Activated CD4-positive, alpha-beta T cell treated with anti-CD3 and anti-CD28 coated beads, Interleukin-2, amount 10 ng/mL, durations not matched to agents 24 days and 14 days (primary cell): Measurements from ENCODE around the gene RNF126. TPM values are rescaled to one million over a fixed set of nuclear protein-coding genes. Genes with fewer than 3 reads are reported as not detected.
"Not testable (repeated sequence)": the region's sequence is repeated elsewhere in the genome, so short reads cannot be mapped to it uniquely, and the experiment has no call there.

Experiments used
- DNase-seq: peaks from one replicate; pipeline ENCODE4 v3.0.0; 2022
- H3K27ac Mint-ChIP-seq: one replicate; pipeline ENCODE4 v1.8.0; 2022; ENCODE audit warnings: mild to moderate bottlenecking, mixed read lengths
- H3K27me3 Mint-ChIP-seq: one replicate; pipeline ENCODE4 v1.8.0; 2022; ENCODE audit warnings: mixed read lengths
- H3K36me3 Mint-ChIP-seq: one replicate; pipeline ENCODE4 v1.8.0; 2022; ENCODE audit warnings: low read depth, mild to moderate bottlenecking, mixed read lengths
- H3K4me1 Mint-ChIP-seq: one replicate; pipeline ENCODE4 v1.8.0; 2021; ENCODE audit warnings: mixed read lengths
- H3K4me3 Mint-ChIP-seq: one replicate; pipeline ENCODE4 v1.8.0; 2022; ENCODE audit warnings: mild to moderate bottlenecking, moderate library complexity, mixed read lengths
- H3K9me3 Mint-ChIP-seq: one replicate; pipeline ENCODE4 v1.8.0; 2021; ENCODE audit warnings: mixed read lengths
- intact Hi-C: fragments of 100-400 bp; cut with micrococcal nuclease; formaldehyde crosslinking; loops from one replicate; pipeline ENCODE4 v1.15.1; 2023
- total RNA-seq: library from RNA; stranded (reverse); gene quantifications from 2 replicates; pipeline ENCODE4 v1.2.3, GENCODE V29; 2022

Gene RNF126
- 109 and 110 TPM in 2 replicates for total RNA-seq

DNA sequence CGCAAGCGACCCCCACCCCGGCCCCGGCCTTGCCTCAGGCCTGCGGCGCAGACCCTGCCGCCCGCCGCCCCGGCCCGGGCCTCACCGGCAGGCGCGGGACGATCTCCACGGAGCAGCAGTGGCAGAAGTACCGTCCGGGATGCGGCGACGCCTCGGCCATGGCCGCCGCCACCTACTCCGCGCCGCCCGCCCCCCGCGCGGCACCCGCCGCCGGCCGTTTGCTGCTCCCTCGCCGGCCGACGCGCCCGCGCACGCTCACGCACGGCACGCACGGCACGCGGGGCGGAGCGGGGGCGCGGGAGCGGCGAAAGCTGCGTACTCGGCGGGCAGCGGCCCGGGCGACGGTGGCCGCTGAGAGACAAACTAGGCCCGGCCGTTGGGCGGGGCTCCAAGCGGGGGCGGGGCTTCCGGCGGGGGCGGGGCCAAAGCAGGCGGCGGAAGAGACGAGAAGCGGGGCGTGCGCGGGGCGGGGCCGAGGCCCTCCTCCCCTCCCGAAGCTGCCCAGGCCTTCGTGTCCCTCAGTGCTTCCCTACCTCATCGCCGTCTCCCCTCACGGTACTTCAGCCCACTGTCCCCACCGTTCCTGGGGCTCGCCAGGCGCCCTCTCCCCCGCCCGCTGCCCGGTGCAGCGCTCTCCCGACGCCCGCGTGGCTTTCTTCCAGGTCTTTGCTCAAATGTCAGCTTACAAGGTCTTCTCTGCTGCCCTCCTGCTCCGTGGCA is at the start of gene RNF126:
TSS of gene RNF126 (minus strand) at position 253 of the 720 bp plus-strand sequence. CDS start at position 160, 93 bp downstream.
- H3K4me3 Mint-ChIP-seq: peak within 1 kb of the TSS; percentile 94
- H3K4me1 Mint-ChIP-seq: peaks cover 20% of the 10 kb centered on the region
- H3K9me3 Mint-ChIP-seq: no peaks in the 10 kb centered on the region
- peak; percentile 96 for DNase-seq
- H3K27ac Mint-ChIP-seq: peak within 1 kb of the TSS; percentile 93
- intact Hi-C loops: loop anchor here (1.0 kb wide), 5 partner anchors 17 to 134 kb away; partner anchors contain the start of genes BSG, POLRMT and PTBP1
- peaks cover 15% of the 10 kb centered on the region for H3K36me3 Mint-ChIP-seq
- peaks cover 2% of the 10 kb centered on the region for H3K27me3 Mint-ChIP-seq

DNA sequence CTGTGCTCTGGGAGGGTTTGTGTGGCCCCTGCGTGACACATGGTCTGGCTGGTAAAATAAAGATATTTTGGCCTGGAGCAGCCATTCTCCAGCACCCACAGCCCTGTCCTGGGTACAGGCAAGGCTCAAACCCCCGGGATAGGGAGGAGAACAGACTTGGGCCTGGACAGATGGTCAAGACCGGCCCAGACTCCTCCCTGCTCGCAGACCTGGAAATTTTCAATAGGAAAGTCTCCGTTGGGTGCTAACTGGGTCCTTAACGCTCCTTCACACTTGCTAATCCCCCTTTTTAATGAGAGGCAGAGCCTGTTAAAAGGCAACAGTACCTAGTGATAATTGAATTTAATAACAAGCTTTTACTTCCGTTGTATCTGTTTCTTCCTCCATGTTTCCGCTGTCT is 48.2 kb upstream of the RNF126 start:
- intact Hi-C loops: no loop called here
- no peak for DNase-seq
- H3K27me3 Mint-ChIP-seq: peaks cover 22% of the 10 kb centered on the region
- no peaks in the 10 kb centered on the region for H3K36me3 Mint-ChIP-seq
- H3K4me1 Mint-ChIP-seq: no peaks in the 10 kb centered on the region
- H3K4me3 Mint-ChIP-seq: no peak overlapping the region
- H3K9me3 Mint-ChIP-seq: peaks cover 5% of the 10 kb centered on the region
- no peak overlapping the region for H3K27ac Mint-ChIP-seq

DNA sequence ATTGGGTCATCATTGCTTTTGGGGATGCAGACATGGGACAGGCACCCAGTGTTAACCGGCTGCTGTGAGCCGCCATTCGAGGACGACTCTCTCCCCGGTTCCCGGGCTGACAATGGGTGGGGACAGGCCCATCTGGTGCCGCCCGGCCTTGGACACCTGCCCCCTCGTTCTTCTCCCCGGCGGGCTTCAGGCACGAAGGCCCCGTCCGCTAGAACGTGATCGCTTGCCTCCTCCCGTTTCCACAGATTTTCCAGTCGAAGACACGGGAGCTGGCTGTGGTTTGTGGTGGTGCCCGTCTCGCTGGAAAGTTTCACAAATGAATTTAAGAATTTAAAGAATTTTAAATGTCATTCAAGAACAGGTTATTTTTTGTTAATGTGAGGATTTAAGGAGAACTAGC is 47.8 kb upstream of the RNF126 start:
- Mint-ChIP-seq H3K4me1 (no peaks in the 10 kb centered on the region), H3K4me3 (no peak overlapping the region), H3K27me3 (peaks cover 22% of the 10 kb centered on the region), H3K9me3 (peaks cover 5% of the 10 kb centered on the region), H3K36me3 (no peaks in the 10 kb centered on the region), H3K27ac (no peak overlapping the region)
- no peak for DNase-seq
- intact Hi-C loops: no loop called here

GRCh38 chr19:709965-710571 is 47.1 kb upstream of the RNF126 start:
- no peaks in the 10 kb centered on the region for H3K36me3 Mint-ChIP-seq
- H3K4me1 Mint-ChIP-seq: no peaks in the 10 kb centered on the region
- no peak overlapping the region for H3K4me3 Mint-ChIP-seq
- no peak for DNase-seq
- H3K9me3 Mint-ChIP-seq: no peaks in the 10 kb centered on the region
- intact Hi-C loops: no loop called here
- H3K27ac Mint-ChIP-seq: no peak overlapping the region
- H3K27me3 Mint-ChIP-seq: peaks cover 24% of the 10 kb centered on the region

DNA sequence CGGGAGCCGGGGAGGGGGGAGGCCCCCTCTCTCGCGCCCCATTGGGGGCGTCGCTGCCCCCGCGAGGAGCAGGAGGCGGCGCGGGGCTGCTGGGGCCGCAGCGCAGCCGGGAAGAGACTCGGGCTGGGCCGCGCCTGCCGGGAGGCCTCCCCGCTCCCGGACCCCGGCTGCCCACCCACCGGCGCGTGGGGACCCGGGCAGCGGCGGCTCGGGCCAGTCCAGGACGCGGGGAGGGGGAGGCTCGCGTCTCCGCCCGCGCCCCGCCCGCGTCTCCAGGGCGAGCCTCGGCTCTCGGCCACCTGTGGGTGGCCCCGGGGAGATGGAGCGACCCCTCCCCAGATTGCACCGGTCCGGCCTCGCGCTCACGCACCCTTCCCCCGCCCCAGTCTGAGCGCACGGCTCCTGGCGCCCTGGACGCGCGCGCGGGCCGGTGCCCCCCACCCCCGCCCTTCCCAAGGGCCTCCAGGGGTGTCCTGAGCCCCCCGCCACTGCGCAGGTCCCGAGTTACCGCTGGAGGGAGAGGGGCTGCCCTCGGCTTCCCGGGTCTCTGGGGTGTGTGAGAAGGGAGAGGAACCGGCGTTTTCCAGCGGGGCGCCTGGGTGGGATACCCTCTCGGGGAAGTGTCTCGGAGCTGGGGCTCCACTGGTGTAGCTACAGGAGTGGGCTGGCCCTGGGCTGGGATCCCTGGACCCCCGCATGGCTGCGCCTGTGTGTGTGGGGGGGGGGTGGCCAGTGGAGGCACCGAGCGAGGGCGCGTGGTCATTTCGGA is 46.4 kb upstream of the RNF126 start:
- Mint-ChIP-seq H3K4me3 (no peak overlapping the region), H3K36me3 (no peaks in the 10 kb centered on the region), H3K4me1 (no peaks in the 10 kb centered on the region), H3K9me3 (no peaks in the 10 kb centered on the region), H3K27me3 (peaks cover 24% of the 10 kb centered on the region), H3K27ac (no peak overlapping the region)
- intact Hi-C loops: no loop called here
- no peak for DNase-seq

DNA sequence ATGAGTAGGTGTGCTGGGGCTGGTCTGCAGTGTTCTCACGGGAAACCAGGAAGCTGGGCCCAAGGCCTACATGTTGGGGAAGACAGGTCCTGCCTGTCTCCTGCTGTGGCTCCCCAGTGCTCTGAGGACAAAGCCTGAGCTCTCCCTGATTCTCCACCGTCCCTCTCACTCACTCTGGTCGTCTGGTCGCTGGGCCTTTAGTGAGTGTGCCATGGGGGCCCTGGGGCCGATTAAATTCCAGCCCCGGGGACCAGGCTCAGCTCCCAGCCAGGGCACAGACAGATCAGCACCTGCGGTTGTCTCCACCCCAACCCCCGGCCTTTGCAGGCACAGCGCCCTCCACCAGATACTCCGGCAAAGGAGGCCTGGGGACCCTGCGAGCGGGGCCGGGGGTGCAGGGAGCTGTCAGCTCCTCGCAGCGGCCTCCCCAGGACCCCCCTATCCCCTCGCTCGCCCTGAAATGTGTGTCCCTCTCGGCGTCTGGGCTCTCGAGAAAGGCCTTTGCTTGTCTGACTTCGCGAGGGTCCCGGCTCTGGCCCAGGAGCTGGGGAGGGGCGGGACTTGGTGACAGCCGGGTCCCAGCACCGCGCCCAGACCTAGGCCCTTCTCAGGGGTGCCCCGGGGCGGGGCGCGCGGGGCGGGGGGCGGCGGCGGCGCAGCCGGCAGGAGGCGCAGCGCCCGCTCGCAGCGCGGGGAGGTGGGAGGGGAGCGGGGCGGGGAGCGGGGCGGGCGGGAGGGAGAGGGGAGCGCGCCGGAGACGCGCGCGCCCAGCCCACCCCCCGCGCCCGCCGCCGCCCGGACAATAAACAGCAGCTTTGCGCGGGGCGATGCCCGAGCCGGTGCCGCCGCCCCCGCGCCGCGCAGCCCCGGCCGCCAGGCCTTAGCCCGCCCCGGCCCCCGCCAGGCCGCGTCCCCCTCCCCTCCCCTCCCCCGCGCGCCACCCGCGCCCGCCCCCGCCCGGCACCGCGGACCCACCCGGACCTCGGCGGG is 45.4 kb upstream of the RNF126 start, which contains the start of gene PALM:
TSS of gene PALM (plus strand) at position 782 of the 990 bp plus-strand sequence. CDS start 212 bp downstream, outside the sequence.
- H3K4me1 Mint-ChIP-seq: peaks cover 2% of the 10 kb centered on the region
- H3K36me3 Mint-ChIP-seq: no peaks in the 10 kb centered on the region
- H3K4me3 Mint-ChIP-seq: no peak within 1 kb of the TSS
- H3K27ac Mint-ChIP-seq: no peak within 1 kb of the TSS
- intact Hi-C loops: no loop called here
- no peak for DNase-seq
- H3K27me3 Mint-ChIP-seq: peaks cover 24% of the 10 kb centered on the region
- H3K9me3 Mint-ChIP-seq: no peaks in the 10 kb centered on the region

DNA sequence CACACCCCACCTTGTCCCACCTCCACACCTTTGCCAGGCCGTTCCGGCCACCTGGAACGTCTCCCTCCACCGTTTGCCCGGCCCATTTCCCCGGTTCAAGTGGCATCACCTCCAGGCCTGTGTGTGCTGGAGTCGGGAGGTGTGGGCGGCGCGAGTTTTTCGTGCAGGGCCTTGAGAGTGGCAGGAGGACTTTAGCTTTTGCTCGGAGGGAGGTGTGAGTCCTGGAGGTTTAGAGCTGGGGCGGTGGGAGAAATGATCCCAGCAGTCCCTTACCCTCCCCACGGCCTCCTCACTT is 41.4 kb upstream of the RNF126 start:
- Mint-ChIP-seq H3K27ac (no peak overlapping the region), H3K9me3 (no peaks in the 10 kb centered on the region), H3K4me1 (peaks cover 6% of the 10 kb centered on the region), H3K27me3 (peaks cover 21% of the 10 kb centered on the region), H3K4me3 (no peak overlapping the region), H3K36me3 (no peaks in the 10 kb centered on the region)
- no peak for DNase-seq
- intact Hi-C loops: loop anchor here (1.0 kb wide), 1 partner anchor 23 kb away; no protein-coding TSS in a partner anchor

GRCh38 chr19:703651-704446 is 40.8 kb upstream of the RNF126 start:
- intact Hi-C loops: loop anchor here (1.0 kb wide), 1 partner anchor 23 kb away; no protein-coding TSS in a partner anchor
- H3K4me3 Mint-ChIP-seq: peak overlapping the region; percentile 52

DNA sequence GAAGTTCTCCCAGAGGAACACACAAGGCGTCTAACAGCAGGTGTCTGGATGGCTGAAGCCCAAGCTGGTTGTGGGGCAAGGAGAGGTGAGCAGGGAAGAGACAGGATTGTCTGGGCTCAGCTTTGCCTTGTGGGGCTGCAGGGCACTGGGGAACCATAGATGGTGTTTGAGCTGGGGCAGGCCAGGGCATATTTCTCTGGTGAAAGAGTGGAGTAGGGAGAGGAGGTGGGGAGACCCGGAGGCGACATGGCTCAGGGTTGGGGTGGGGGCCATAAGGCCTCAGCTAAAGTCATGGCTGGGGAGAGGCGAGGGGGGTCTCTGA is 40.3 kb upstream of the RNF126 start:
- Mint-ChIP-seq H3K4me1 (peaks cover 6% of the 10 kb centered on the region), H3K9me3 (no peaks in the 10 kb centered on the region), H3K4me3 (peak overlapping the region; percentile 52), H3K27me3 (peaks cover 21% of the 10 kb centered on the region), H3K27ac (no peak overlapping the region), H3K36me3 (no peaks in the 10 kb centered on the region)
- DNase-seq: peak; percentile 59
- intact Hi-C loops: no loop called here

More at GRCh38 chr19:703651-704446, 40.8 kb upstream of the RNF126 start:
- peaks cover 6% of the 10 kb centered on the region for H3K4me1 Mint-ChIP-seq
- no peaks in the 10 kb centered on the region for H3K9me3 Mint-ChIP-seq
- no peaks in the 10 kb centered on the region for H3K36me3 Mint-ChIP-seq
- peak; percentile 88 for DNase-seq
- H3K27me3 Mint-ChIP-seq: peaks cover 21% of the 10 kb centered on the region
- H3K27ac Mint-ChIP-seq: no peak overlapping the region

DNA sequence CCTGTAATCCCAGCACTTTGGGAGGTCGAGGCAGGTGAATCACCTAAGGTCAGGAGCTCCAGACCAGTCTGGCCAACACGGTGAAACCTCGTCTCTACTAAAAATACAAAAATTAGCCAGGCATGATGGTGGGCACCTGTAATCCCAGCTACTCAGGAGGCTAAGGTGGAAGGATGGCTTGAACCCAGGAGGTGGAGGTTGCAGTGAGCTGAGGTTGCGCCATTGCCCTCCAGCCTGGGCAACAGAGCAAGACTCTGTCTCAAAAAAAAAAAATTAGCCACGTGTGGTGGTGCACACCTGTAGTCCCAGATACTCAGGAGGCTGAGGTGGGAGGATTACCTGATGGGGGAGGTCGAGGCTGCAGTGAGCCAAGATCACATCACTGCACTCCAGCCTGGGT is 39.8 kb upstream of the RNF126 start:
- H3K36me3 Mint-ChIP-seq, DNase-seq, H3K9me3 Mint-ChIP-seq, H3K27ac Mint-ChIP-seq, intact Hi-C loops, H3K4me1 Mint-ChIP-seq: not testable (repeated sequence)
- Mint-ChIP-seq H3K4me3 (peak overlapping the region; percentile 52), H3K27me3 (peaks cover 17% of the 10 kb centered on the region)

DNA sequence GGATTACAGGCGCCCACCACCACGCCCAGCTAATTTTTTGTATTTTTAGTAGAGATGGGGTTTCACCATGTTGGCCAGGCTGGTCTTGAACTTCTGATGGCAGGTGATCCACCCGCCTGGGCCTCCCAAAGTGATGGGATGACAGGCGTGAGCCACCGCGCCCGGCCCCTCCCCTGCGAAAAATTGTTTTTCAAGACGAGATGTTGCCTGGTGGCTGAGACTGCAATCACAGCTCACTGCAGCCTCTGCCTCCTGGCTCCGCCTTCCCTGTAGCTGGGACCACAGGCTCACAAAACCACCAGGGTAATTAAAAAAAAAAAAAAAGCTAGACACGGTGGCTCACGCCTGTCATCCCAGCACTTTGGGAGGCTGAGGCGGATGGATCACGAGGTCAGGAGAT is 36.9 kb upstream of the RNF126 start:
- intact Hi-C loops, H3K9me3 Mint-ChIP-seq, DNase-seq, H3K4me1 Mint-ChIP-seq, H3K4me3 Mint-ChIP-seq, H3K36me3 Mint-ChIP-seq, H3K27ac Mint-ChIP-seq: not testable (repeated sequence)
- H3K27me3 Mint-ChIP-seq: peaks cover 12% of the 10 kb centered on the region

GRCh38 chr19:698529-698928 is 35.5 kb upstream of the RNF126 start:
- H3K4me3 Mint-ChIP-seq, H3K36me3 Mint-ChIP-seq, H3K4me1 Mint-ChIP-seq, intact Hi-C loops, DNase-seq, H3K9me3 Mint-ChIP-seq, H3K27ac Mint-ChIP-seq: not testable (repeated sequence)
- H3K27me3 Mint-ChIP-seq: peaks cover 17% of the 10 kb centered on the region
